Measurements from ENCODE around the gene NOTCH2.

Gene NOTCH2

GRCh38 chr1:119943216-119943615, 126.2 kb downstream of the NOTCH2 start:
- no peak overlapping the region for H4K91ac ChIP-seq (ENCODE audit: low read depth, low read length)
- H2BK12ac ChIP-seq (ENCODE audit: low read length), result no peak overlapping the region
- H3K4me3 ChIP-seq (ENCODE audit: low read depth, low read length), result no peak overlapping the region
- H4K8ac ChIP-seq (ENCODE audit: low read depth, low read length), result no peak overlapping the region
- no peak overlapping the region for H3K14ac ChIP-seq (ENCODE audit: low read length)
- WGBS (ENCODE audit: extremely low coverage, insufficient coverage, insufficient read length), result no CpG with 5 or more reads among the region's 2 CpGs
- no peaks in the 10 kb centered on the region for H3K27me3 ChIP-seq (ENCODE audit: insufficient read depth, low read length)
- no peak overlapping the region for H3K4me2 ChIP-seq (ENCODE audit: low read length)
- H3K79me2 ChIP-seq (ENCODE audit: control insufficient read depth, insufficient read depth, low read length, poor library complexity), result no peaks in the 10 kb centered on the region
- no peak overlapping the region for H2AFZ ChIP-seq (ENCODE audit: insufficient read depth, low read length, poor library complexity)
- H2BK5ac ChIP-seq (ENCODE audit: low read depth, low read length, poor library complexity), result no peak overlapping the region
- H4K12ac ChIP-seq (ENCODE audit: low read depth, low read length), result no peak overlapping the region
- no peak overlapping the region for H3K9ac ChIP-seq (ENCODE audit: low read length)
- DNase-seq, result no peak
- H2AK5ac ChIP-seq (ENCODE audit: low read length), result no peak overlapping the region
- no peak overlapping the region for H3K23ac ChIP-seq (ENCODE audit: low read length)
- H3K18ac ChIP-seq (ENCODE audit: low read length), result no peak overlapping the region
- H3K9me3 ChIP-seq (ENCODE audit: insufficient read depth, low read depth, low read length), result no peaks in the 10 kb centered on the region
- no peak overlapping the region for H3K4ac ChIP-seq (ENCODE audit: low read depth, low read length)
- no peak overlapping the region for H3K27ac ChIP-seq (ENCODE audit: low read depth, low read length)
- peaks cover 5 to 15% of the 10 kb centered on the region in 2 experiments for H3K36me3 ChIP-seq (ENCODE audit: control insufficient read depth in 1 of 2, insufficient read depth in 2 of 2, low read length in 2 of 2)
- no peaks in the 10 kb centered on the region for H3K79me1 ChIP-seq (ENCODE audit: low read length)
- H3K4me1 ChIP-seq (ENCODE audit: control insufficient read depth in 1 of 2, insufficient read depth in 2 of 2, low read length in 2 of 2), result no peaks in the 10 kb centered on the region
- no peak overlapping the region for H2BK120ac ChIP-seq (ENCODE audit: insufficient read depth, low read length, poor library complexity)

GRCh38 chr1:119941392-119941791, 128.1 kb downstream of the NOTCH2 start:
- Histone ChIP-seq H3K4me2 (ENCODE audit: low read length) (no peak overlapping the region), H4K12ac (ENCODE audit: low read depth, low read length) (no peak overlapping the region), H3K4ac (ENCODE audit: low read depth, low read length) (no peak overlapping the region), H2BK12ac (ENCODE audit: low read length) (no peak overlapping the region), H4K91ac (ENCODE audit: low read depth, low read length) (no peak overlapping the region), H3K14ac (ENCODE audit: low read length) (no peak overlapping the region), H3K4me3 (ENCODE audit: low read depth, low read length) (no peak overlapping the region), H2AFZ (ENCODE audit: insufficient read depth, low read length, poor library complexity) (no peak overlapping the region), H3K18ac (ENCODE audit: low read length) (no peak overlapping the region), H2BK120ac (ENCODE audit: insufficient read depth, low read length, poor library complexity) (no peak overlapping the region), H3K23ac (ENCODE audit: low read length) (no peak overlapping the region), H2AK5ac (ENCODE audit: low read length) (no peak overlapping the region), H3K79me2 (ENCODE audit: control insufficient read depth, insufficient read depth, low read length, poor library complexity) (no peaks in the 10 kb centered on the region), H3K36me3 (ENCODE audit: control insufficient read depth in 1 of 2, insufficient read depth in 2 of 2, low read length in 2 of 2) (peaks cover 9 to 19% of the 10 kb centered on the region in 2 experiments), H3K9ac (ENCODE audit: low read length) (no peak overlapping the region), H3K4me1 (ENCODE audit: control insufficient read depth in 1 of 2, insufficient read depth in 2 of 2, low read length in 2 of 2) (no peaks in the 10 kb centered on the region), H3K9me3 (ENCODE audit: insufficient read depth, low read depth, low read length) (no peaks in the 10 kb centered on the region), H3K79me1 (ENCODE audit: low read length) (no peaks in the 10 kb centered on the region), H2BK5ac (ENCODE audit: low read depth, low read length, poor library complexity) (no peak overlapping the region), H4K8ac (ENCODE audit: low read depth, low read length) (no peak overlapping the region), H3K27ac (ENCODE audit: low read depth, low read length) (no peak overlapping the region), H3K27me3 (ENCODE audit: insufficient read depth, low read length) (no peaks in the 10 kb centered on the region)
- DNase-seq, result no peak
- no CpG with 5 or more reads among the region's 4 CpGs for WGBS (ENCODE audit: extremely low coverage, insufficient coverage, insufficient read length)

- Histone ChIP-seq H4K8ac (ENCODE audit: low read depth, low read length) (no peak overlapping the region), H3K9ac (ENCODE audit: low read length) (no peak overlapping the region), H3K79me2 (ENCODE audit: control insufficient read depth, insufficient read depth, low read length, poor library complexity) (no peaks in the 10 kb centered on the region), H3K27ac (ENCODE audit: low read depth, low read length) (no peak overlapping the region), H3K27me3 (ENCODE audit: insufficient read depth, low read length) (no peaks in the 10 kb centered on the region), H4K12ac (ENCODE audit: low read depth, low read length) (no peak overlapping the region), H4K91ac (ENCODE audit: low read depth, low read length) (no peak overlapping the region), H3K9me3 (ENCODE audit: insufficient read depth, low read depth, low read length) (no peaks in the 10 kb centered on the region), H3K4me1 (ENCODE audit: control insufficient read depth in 1 of 2, insufficient read depth in 2 of 2, low read length in 2 of 2) (peaks cover 0 to 2% of the 10 kb centered on the region in 2 experiments), H2BK5ac (ENCODE audit: low read depth, low read length, poor library complexity) (no peak overlapping the region), H2AFZ (ENCODE audit: insufficient read depth, low read length, poor library complexity) (no peak overlapping the region), H3K4me3 (ENCODE audit: low read depth, low read length) (no peak overlapping the region), H3K79me1 (ENCODE audit: low read length) (no peaks in the 10 kb centered on the region), H3K4me2 (ENCODE audit: low read length) (no peak overlapping the region), H2AK5ac (ENCODE audit: low read length) (no peak overlapping the region), H3K18ac (ENCODE audit: low read length) (no peak overlapping the region), H2BK120ac (ENCODE audit: insufficient read depth, low read length, poor library complexity) (no peak overlapping the region), H3K36me3 (ENCODE audit: control insufficient read depth in 1 of 2, insufficient read depth in 2 of 2, low read length in 2 of 2) (peaks cover 9 to 23% of the 10 kb centered on the region in 2 experiments), H2BK12ac (ENCODE audit: low read length) (no peak overlapping the region), H3K4ac (ENCODE audit: low read depth, low read length) (no peak overlapping the region), H3K23ac (ENCODE audit: low read length) (no peak overlapping the region), H3K14ac (ENCODE audit: low read length) (no peak overlapping the region)
- DNase-seq, result no peak
Observed at GRCh38 chr1:119940697-119941096, 128.8 kb downstream of the NOTCH2 start.

DNA sequence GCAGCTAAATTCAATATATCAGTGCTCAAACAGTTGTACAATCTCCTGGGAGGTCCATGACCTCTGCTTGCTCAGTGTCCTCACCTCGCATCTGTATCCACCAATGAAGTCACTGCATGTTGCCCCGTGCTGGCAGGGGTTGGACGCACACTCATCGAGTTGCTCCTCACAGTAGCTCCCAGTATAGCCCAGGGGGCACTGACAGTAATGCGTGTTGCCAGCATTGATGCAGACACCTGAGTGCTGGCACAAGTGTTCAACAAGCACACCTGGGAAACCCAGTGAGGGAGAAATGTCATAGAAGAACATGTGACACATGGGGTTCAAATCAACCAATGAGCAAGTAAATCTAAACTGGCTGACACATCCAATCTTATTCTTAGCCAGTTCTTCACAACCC, 132.3 kb downstream of the NOTCH2 start:
- no peak for DNase-seq
- no peak overlapping the region for H3K18ac ChIP-seq (ENCODE audit: low read length)
- H2AFZ ChIP-seq (ENCODE audit: insufficient read depth, low read length, poor library complexity), result no peak overlapping the region
- no peak overlapping the region for H4K12ac ChIP-seq (ENCODE audit: low read depth, low read length)
- no peaks in the 10 kb centered on the region for H3K9me3 ChIP-seq (ENCODE audit: insufficient read depth, low read depth, low read length)
- no peak overlapping the region for H2BK120ac ChIP-seq (ENCODE audit: insufficient read depth, low read length, poor library complexity)
- no peak overlapping the region for H2BK12ac ChIP-seq (ENCODE audit: low read length)
- H3K9ac ChIP-seq (ENCODE audit: low read length), result no peak overlapping the region
- no peak overlapping the region for H3K23ac ChIP-seq (ENCODE audit: low read length)
- no peak overlapping the region for H2AK5ac ChIP-seq (ENCODE audit: low read length)
- H3K79me1 ChIP-seq (ENCODE audit: low read length), result no peaks in the 10 kb centered on the region
- peaks cover 13 to 30% of the 10 kb centered on the region in 2 experiments for H3K36me3 ChIP-seq (ENCODE audit: control insufficient read depth in 1 of 2, insufficient read depth in 2 of 2, low read length in 2 of 2)
- no peak overlapping the region for H4K8ac ChIP-seq (ENCODE audit: low read depth, low read length)
- no peak overlapping the region for H4K91ac ChIP-seq (ENCODE audit: low read depth, low read length)
- H3K4me1 ChIP-seq (ENCODE audit: control insufficient read depth in 1 of 2, insufficient read depth in 2 of 2, low read length in 2 of 2), result peaks cover 0 to 2% of the 10 kb centered on the region in 2 experiments
- no peak overlapping the region for H3K4ac ChIP-seq (ENCODE audit: low read depth, low read length)
- no peak overlapping the region for H3K14ac ChIP-seq (ENCODE audit: low read length)
- no peak overlapping the region for H2BK5ac ChIP-seq (ENCODE audit: low read depth, low read length, poor library complexity)
- no peaks in the 10 kb centered on the region for H3K79me2 ChIP-seq (ENCODE audit: control insufficient read depth, insufficient read depth, low read length, poor library complexity)
- no peak overlapping the region for H3K4me2 ChIP-seq (ENCODE audit: low read length)
- H3K27ac ChIP-seq (ENCODE audit: low read depth, low read length), result no peak overlapping the region
- no peaks in the 10 kb centered on the region for H3K27me3 ChIP-seq (ENCODE audit: insufficient read depth, low read length)
- no peak overlapping the region for H3K4me3 ChIP-seq (ENCODE audit: low read depth, low read length)
- WGBS (ENCODE audit: extremely low coverage, insufficient coverage, insufficient read length), result no CpG with 5 or more reads among the region's 5 CpGs

Measured in trophoblast cell (in vitro differentiated cells and primary cell).